Ishikawa (cell line): ENCODE data around the gene STX8.

ENCODE experiments used
- CEBPB ChIP-seq: IDR thresholded peaks from 2 replicates; pipeline ENCODE4 v1.6.1; 2012
- CREB1 ChIP-seq: IDR thresholded peaks from 2 replicates; pipeline ENCODE4 v1.6.1; 2012; ENCODE audit warnings: low read depth
- EGR1 ChIP-seq: IDR thresholded peaks from 2 replicates; pipeline ENCODE4 v1.6.1; 2012
- EP300 ChIP-seq: IDR thresholded peaks from 2 replicates; pipeline ENCODE4 v1.6.1; 2012; ENCODE audit warnings: borderline replicate concordance
- FOXM1 ChIP-seq: IDR thresholded peaks from 2 replicates; pipeline ENCODE4 v1.6.1; 2012; ENCODE audit warnings: low read depth, borderline replicate concordance
- NFIC ChIP-seq: IDR thresholded peaks from 2 replicates; pipeline ENCODE4 v1.6.1; 2012
- RAD21 ChIP-seq: IDR thresholded peaks from 2 replicates; pipeline ENCODE4 v1.6.1; 2012; ENCODE audit warnings: low read depth
- REST ChIP-seq: IDR thresholded peaks from 2 replicates; pipeline ENCODE4 v1.6.1; 2012; ENCODE audit warnings: low read depth, mild to moderate bottlenecking
- TAF1 ChIP-seq: IDR thresholded peaks from 2 replicates; pipeline ENCODE4 v1.6.1; 2012; ENCODE audit warnings: low read depth, mild to moderate bottlenecking
- TCF12 ChIP-seq: IDR thresholded peaks from 2 replicates; pipeline ENCODE4 v1.6.1; 2012; ENCODE audit warnings: low read depth
- TEAD4 ChIP-seq: IDR thresholded peaks from 2 replicates; pipeline ENCODE4 v1.6.1; 2012
- YY1 ChIP-seq: IDR thresholded peaks from 2 replicates; pipeline ENCODE4 v1.6.1; 2012; ENCODE audit warnings: low read depth
- ZBTB7A ChIP-seq: IDR thresholded peaks from 2 replicates; pipeline ENCODE4 v1.6.1; 2012; ENCODE audit warnings: low read depth
- TF ChIP-seq, protein P1 (sequence below): IDR thresholded peaks from 2 replicates; pipeline ENCODE4 v1.6.1; 2012
- TF ChIP-seq, protein P2 (sequence below): IDR thresholded peaks from 2 replicates; pipeline ENCODE4 v1.6.1; 2012

The STX8 gene

DNA sequence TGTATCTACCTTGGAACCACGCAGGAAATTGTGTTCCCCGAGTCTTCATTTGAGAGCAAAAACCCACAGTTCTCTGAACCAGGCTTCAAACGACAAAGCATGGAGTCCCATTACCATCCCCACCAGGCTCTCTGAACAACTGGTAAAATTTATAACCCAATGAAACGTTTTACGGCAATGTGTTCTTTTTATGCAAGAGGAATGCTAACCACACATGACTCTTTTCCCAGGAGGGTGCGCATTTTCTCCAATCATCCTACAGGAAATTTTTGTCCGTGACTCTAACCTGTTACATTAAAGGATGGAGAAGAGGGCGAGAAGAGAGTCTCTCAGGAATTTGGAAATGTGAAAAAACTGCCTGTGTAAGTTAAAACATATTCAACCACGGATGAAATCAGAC, 17.8 kb downstream of the STX8 start:
- TF ChIP-seq REST (no peak), EP300 (no peak), TCF12 (no peak), YY1 (no peak), FOXM1 (no peak), CREB1 (no peak), TEAD4 (no peak), TAF1 (no peak), ZBTB7A (no peak), CEBPB (no peak), NFIC (no peak), RAD21 (no peak), EGR1 (no peak)
- TF ChIP-seq, protein P1, sequence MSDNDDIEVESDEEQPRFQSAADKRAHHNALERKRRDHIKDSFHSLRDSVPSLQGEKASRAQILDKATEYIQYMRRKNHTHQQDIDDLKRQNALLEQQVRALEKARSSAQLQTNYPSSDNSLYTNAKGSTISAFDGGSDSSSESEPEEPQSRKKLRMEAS, result no peak
- TF ChIP-seq, protein P2, sequence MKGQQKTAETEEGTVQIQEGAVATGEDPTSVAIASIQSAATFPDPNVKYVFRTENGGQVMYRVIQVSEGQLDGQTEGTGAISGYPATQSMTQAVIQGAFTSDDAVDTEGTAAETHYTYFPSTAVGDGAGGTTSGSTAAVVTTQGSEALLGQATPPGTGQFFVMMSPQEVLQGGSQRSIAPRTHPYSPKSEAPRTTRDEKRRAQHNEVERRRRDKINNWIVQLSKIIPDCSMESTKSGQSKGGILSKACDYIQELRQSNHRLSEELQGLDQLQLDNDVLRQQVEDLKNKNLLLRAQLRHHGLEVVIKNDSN, result no peak

GRCh38 chr17:9557161-9557755, 18.4 kb downstream of the STX8 start:
- TF ChIP-seq CEBPB (no peak), NFIC (no peak), EGR1 (no peak), CREB1 (no peak), TCF12 (no peak), RAD21 (no peak)
- TF ChIP-seq, protein P1, result no peak

GRCh38 chr17:9554715-9555114, 20.9 kb downstream of the STX8 start:
- peak; percentile 62 for TF ChIP-seq RAD21

- TF ChIP-seq, protein P2, result no peak
- TF ChIP-seq CEBPB (no peak), CREB1 (no peak), ZBTB7A (no peak), YY1 (no peak), TCF12 (no peak), EGR1 (no peak), NFIC (no peak), EP300 (no peak), REST (no peak), TAF1 (no peak), TEAD4 (no peak), RAD21 (no peak), FOXM1 (no peak)
- TF ChIP-seq, protein P1, result no peak
Measured at GRCh38 chr17:9553596-9553995, 22.0 kb downstream of the STX8 start.

GRCh38 chr17:9553181-9553580, 22.4 kb downstream of the STX8 start:
- TF ChIP-seq NFIC, result no peak
- TF ChIP-seq, protein P1, result no peak
- TF ChIP-seq TCF12, result no peak
- TF ChIP-seq CREB1, result no peak
- TF ChIP-seq, protein P2, result no peak
- no peak for TF ChIP-seq EP300
- no peak for TF ChIP-seq RAD21
- TF ChIP-seq ZBTB7A, result no peak

- TF ChIP-seq YY1 (no peak), EP300 (no peak), RAD21 (no peak)
Measured at GRCh38 chr17:9549215-9549614, 26.4 kb downstream of the STX8 start.
